Upper lobe of left lung (tissue), 4 donors: Measurements from ENCODE around the gene INKA1.

Source experiments
- POLR2A ChIP-seq, 4 donors: fragments of 450-650 bp; IDR thresholded peaks; one replicate each; pipeline ENCODE4 v1.5.1; 2016 to 2017; ENCODE audit warnings: antibody characterized with exemption in 4 of 4, mild to moderate bottlenecking in 2 of 4
- POLR2AphosphoS5 ChIP-seq, 2 donors: sonication (generic); formaldehyde crosslinking; IDR thresholded peaks; one replicate each; pipeline ENCODE4 v1.5.1; 2017; ENCODE audit warnings: antibody characterized with exemption in 2 of 2
- TF ChIP-seq, protein P1 (sequence below), 6 experiments: fragments of 450-650 bp in 4 of 6; fragments of 200-600 bp in 2 of 6; sonication (generic) in 2 of 6; IDR thresholded peaks; one replicate each; pipeline ENCODE4 v1.5.1; 2016 to 2019; ENCODE audit warnings: antibody characterized with exemption in 6 of 6

DNA sequence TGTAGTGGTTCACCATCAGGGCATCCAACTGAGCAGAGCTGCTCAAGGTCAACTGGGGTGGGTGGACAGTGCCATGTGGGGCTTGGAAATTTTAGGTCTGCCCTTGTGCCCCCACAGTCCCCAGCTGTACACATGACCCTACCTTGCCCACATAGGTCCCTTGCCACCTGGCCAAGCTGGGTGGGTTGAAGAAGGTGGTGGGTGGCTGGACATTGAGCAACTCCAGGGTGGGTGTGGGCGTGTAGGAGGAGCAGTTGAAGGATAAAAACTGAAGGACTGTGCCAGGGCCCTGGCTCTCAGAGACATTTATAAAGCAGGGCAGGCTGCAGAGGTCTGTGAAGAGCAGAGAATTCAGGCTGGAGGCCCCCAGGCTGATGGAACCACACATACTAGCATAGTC, 4.0 kb upstream of the INKA1 start:
- TF ChIP-seq POLR2A (IDR thresholded peaks at IDR 0.05) (no peak), POLR2AphosphoS5 (IDR thresholded peaks at IDR 0.05) (no peak)
- TF ChIP-seq, protein P1, sequence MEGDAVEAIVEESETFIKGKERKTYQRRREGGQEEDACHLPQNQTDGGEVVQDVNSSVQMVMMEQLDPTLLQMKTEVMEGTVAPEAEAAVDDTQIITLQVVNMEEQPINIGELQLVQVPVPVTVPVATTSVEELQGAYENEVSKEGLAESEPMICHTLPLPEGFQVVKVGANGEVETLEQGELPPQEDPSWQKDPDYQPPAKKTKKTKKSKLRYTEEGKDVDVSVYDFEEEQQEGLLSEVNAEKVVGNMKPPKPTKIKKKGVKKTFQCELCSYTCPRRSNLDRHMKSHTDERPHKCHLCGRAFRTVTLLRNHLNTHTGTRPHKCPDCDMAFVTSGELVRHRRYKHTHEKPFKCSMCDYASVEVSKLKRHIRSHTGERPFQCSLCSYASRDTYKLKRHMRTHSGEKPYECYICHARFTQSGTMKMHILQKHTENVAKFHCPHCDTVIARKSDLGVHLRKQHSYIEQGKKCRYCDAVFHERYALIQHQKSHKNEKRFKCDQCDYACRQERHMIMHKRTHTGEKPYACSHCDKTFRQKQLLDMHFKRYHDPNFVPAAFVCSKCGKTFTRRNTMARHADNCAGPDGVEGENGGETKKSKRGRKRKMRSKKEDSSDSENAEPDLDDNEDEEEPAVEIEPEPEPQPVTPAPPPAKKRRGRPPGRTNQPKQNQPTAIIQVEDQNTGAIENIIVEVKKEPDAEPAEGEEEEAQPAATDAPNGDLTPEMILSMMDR (IDR thresholded peaks at IDR 0.05), result no peak
